K562 (cell line): ENCODE data around the gene IRS2. TPM values are rescaled to one million over a fixed set of nuclear protein-coding genes. Genes with fewer than 3 reads are reported as not detected.

Experiments
- ATAC-seq: fragments of 200-7000 bp; cut with Tn5 transposase; 3 replicates; pipeline ENCODE4 v1.9.1; 2020; ENCODE audit warnings: moderate library complexity
- BruUV-seq: library from RNA; stranded (reverse); fragments of 400-500 nt; replicated peaks from 2 replicates; lab custom pipeline; 2021; lab: Mats Ljungman, UMichigan
- CTCF ChIA-PET: fragments of 300-600 bp; formaldehyde crosslinking; extraction: SDS; loops from one replicate; lab custom pipeline; 2021; ENCODE audit warnings: low intra/inter-chr PET ratio; lab: Yijun Ruan, JAX
- POLR2A ChIA-PET: fragments of 300-600, 350-650 bp; sonication (Branson Sonifier 250); formaldehyde crosslinking; extraction: SDS; loops from one replicate; lab custom pipeline; 2021; ENCODE audit warnings: antibody characterized with exemption, inconsistent platforms; lab: Yijun Ruan, JAX
- DNase-seq, 4 experiments: peaks; one replicate each; pipeline versions ENCODE4 v3.0.0 to v3.0.0-alpha.2; 2011 to 2018; ENCODE audit warnings: low spot score in 3 of 4, mixed read lengths in 3 of 4; ENCODE audit errors: extremely low read depth in 1 of 4
- FAIRE-seq: peaks from 2 replicates; lab custom pipeline; 2011; peaks lifted over from hg19 to GRCh38; lab: Jason Lieb, UNC
- H2AFZ ChIP-seq: 2 replicates; pipeline ENCODE4 v1.6.0; 2011; ENCODE audit warnings: low read depth, low read length, control low read depth, inconsistent platforms
- H3K27ac ChIP-seq: fragments of 200-600 bp; 3 replicates; pipeline ENCODE4 v1.8.0; 2011; ENCODE audit warnings: low read depth, mild to moderate bottlenecking, control low read depth, inconsistent platforms, low read length, moderate library complexity, mixed read lengths; ENCODE audit errors: extremely low read depth
- H3K27me3 ChIP-seq, 2 experiments: fragments of 300-600 bp in 1 of 2; 2 replicates in 1 of 2; 3 replicates in 1 of 2; pipeline versions ENCODE4 v1.6.0 to v1.8.0; 2011; ENCODE audit warnings: inconsistent platforms in 2 of 2, low read length in 2 of 2, mild to moderate bottlenecking in 1 of 2, mixed read lengths in 1 of 2, moderate library complexity in 1 of 2; ENCODE audit not compliant: control insufficient read depth in 2 of 2, insufficient read depth in 2 of 2
- H3K36me3 ChIP-seq: fragments of 300-600 bp; 3 replicates; pipeline ENCODE4 v1.8.0; 2011; ENCODE audit warnings: mild to moderate bottlenecking, low read length, inconsistent platforms; ENCODE audit not compliant: control insufficient read depth, insufficient read depth
- H3K4me1 ChIP-seq, 2 experiments: fragments of 200-600 bp in 1 of 2; replicated peaks in 1 of 2; 2 replicates in 1 of 2; 3 replicates in 1 of 2; pipeline versions ENCODE4 v1.5.1 to v1.8.0; 2011; ENCODE audit warnings: inconsistent platforms in 2 of 2, low read length in 2 of 2, mild to moderate bottlenecking in 1 of 2, mixed read lengths in 1 of 2, moderate library complexity in 1 of 2; ENCODE audit not compliant: control insufficient read depth in 2 of 2, insufficient read depth in 2 of 2
- H3K4me2 ChIP-seq: 2 replicates; pipeline ENCODE4 v1.6.1; 2011; ENCODE audit warnings: low read length, control low read depth, inconsistent platforms, mixed read lengths; ENCODE audit not compliant: insufficient read depth
- H3K4me3 ChIP-seq: fragments of 200-600 bp; sonication (generic), shearing (Covaris generic); 2 replicates; pipeline ENCODE4 v1.5.1; 2016; ENCODE audit warnings: control low read depth, inconsistent platforms
- H3K79me2 ChIP-seq: fragments of 200-600 bp; 3 replicates; pipeline ENCODE4 v1.8.0; 2011; ENCODE audit warnings: low read length, inconsistent platforms; ENCODE audit not compliant: control insufficient read depth, insufficient read depth
- H3K9ac ChIP-seq, 2 experiments: 2 replicates each; pipeline versions ENCODE4 v1.6.0 to v1.6.1; 2011; ENCODE audit warnings: low read depth in 2 of 2, low read length in 2 of 2, control low read depth in 1 of 2, inconsistent platforms in 1 of 2, mild to moderate bottlenecking in 1 of 2, mixed read lengths in 1 of 2; ENCODE audit not compliant: insufficient read depth in 1 of 2
- H3K9me1 ChIP-seq: one replicate; pipeline ENCODE4 v1.6.0; 2011; ENCODE audit warnings: inconsistent platforms, mild to moderate bottlenecking, low read length, moderate library complexity; ENCODE audit not compliant: control insufficient read depth, insufficient read depth
- H3K9me3 ChIP-seq: replicated peaks from 2 replicates; pipeline ENCODE4 v1.5.1; 2011; ENCODE audit warnings: low read depth, low read length, inconsistent platforms; ENCODE audit not compliant: control insufficient read depth, insufficient read depth
- H4K20me1 ChIP-seq: replicated peaks from 2 replicates; pipeline ENCODE4 v1.6.1; 2011; ENCODE audit warnings: low read length, inconsistent platforms, mixed read lengths; ENCODE audit not compliant: control insufficient read depth, insufficient read depth
- BDP1 ChIP-seq: IDR thresholded peaks from 3 replicates; pipeline ENCODE4 v1.6.1; 2011; ENCODE audit not compliant: insufficient read length, insufficient read depth
- FUS ChIP-seq: fragments of 200-400 bp; formaldehyde crosslinking; optimal IDR thresholded peaks from 2 replicates; pipeline ENCODE3; 2017; ENCODE audit warnings: low read depth, low read length
- HNRNPK ChIP-seq: fragments of 200-400 bp; formaldehyde crosslinking; IDR thresholded peaks from one replicate; pipeline ENCODE4 v1.6.1; 2018; ENCODE audit warnings: mild to moderate bottlenecking, low read depth, low read length; ENCODE audit not compliant: poor library complexity, severe bottlenecking
- IRF2 ChIP-seq: sonication (generic); formaldehyde crosslinking; IDR thresholded peaks from 2 replicates; pipeline ENCODE4 v1.8.1; 2022; ENCODE audit warnings: mild to moderate bottlenecking, missing genetic modification reagents
- KAT2B ChIP-seq: IDR thresholded peaks from one replicate; pipeline ENCODE4 v1.6.1; 2012; ENCODE audit warnings: low read depth, mild to moderate bottlenecking, control low read depth, inconsistent platforms, low read length, moderate library complexity
- PHB ChIP-seq: fragments of 250-450 bp; sonication (Bioruptor Pico); IDR thresholded peaks from 2 replicates; pipeline ENCODE4 v1.5.0; 2021
- TAF9B ChIP-seq: fragments of 450-650 bp; IDR thresholded peaks from 2 replicates; pipeline ENCODE4 v1.6.1; 2018; ENCODE audit warnings: mild to moderate bottlenecking; ENCODE audit not compliant: partially characterized antibody
- USF1 ChIP-seq: sonication (generic); formaldehyde crosslinking; IDR thresholded peaks from 2 replicates; pipeline ENCODE4 v1.9.0; 2022; ENCODE audit warnings: mild to moderate bottlenecking, missing genetic modification reagents
- ZBTB11 ChIP-seq, 3 experiments: fragments of 200-800 bp in 1 of 3; fragments of 250-450 bp in 1 of 3; fragments of 450-650 bp in 1 of 3; sonication (Bioruptor Pico) in 1 of 3; sonication (Bioruptor generic) in 1 of 3; formaldehyde crosslinking in 1 of 3; IDR thresholded peaks; 2 replicates each; pipeline versions ENCODE4 v1.6.1 to v1.8.0; 2016 to 2022; ENCODE audit warnings: mild to moderate bottlenecking in 2 of 3, missing genetic modification characterization in 2 of 3, missing compliant biosample characterization in 1 of 3, moderate library complexity in 1 of 3
- ZFP1 ChIP-seq: fragments of 450-650 bp; formaldehyde crosslinking; IDR thresholded peaks from 2 replicates; pipeline ENCODE4 v1.4.0; 2020; ENCODE audit warnings: mild to moderate bottlenecking, mixed read lengths
- ZNF384 ChIP-seq: IDR thresholded peaks from 2 replicates; pipeline ENCODE4 v1.6.1; 2012; ENCODE audit warnings: low read depth, low read length, improper control_type of control experiment
- ZNF644 ChIP-seq: fragments of 200-800 bp; sonication (Bioruptor generic); IDR thresholded peaks from 2 replicates; pipeline ENCODE4 v1.6.1; 2016; ENCODE audit warnings: low read depth, missing genetic modification characterization, missing compliant biosample characterization
- WGBS: fragments of 100-300 bp; shearing (Covaris generic); methylation state at CpG from one replicate; pipeline ENCODE4 v1.1.6; 2016; ENCODE audit warnings: low coverage, mixed read lengths; ENCODE audit not compliant: insufficient coverage; ENCODE audit errors: missing lambda C conversion rate; 5-methylcytosine and 5-hydroxymethylcytosine counted together
- in situ Hi-C: fragments of 300-500 bp; cut with MboI; formaldehyde crosslinking; loops from 4 replicates; pipeline ENCODE4 v1.15.0; 2018; ENCODE audit warnings: inconsistent platforms, mixed read lengths
- intact Hi-C: fragments of 100-400 bp; cut with micrococcal nuclease; formaldehyde crosslinking; loops from 2 replicates; pipeline ENCODE4 v1.14.2; 2022
- polyA plus RNA-seq, 8 experiments: library from polyadenylated mRNA; depleted of rRNA in 4 of 8; stranded (reverse) in 5 of 8; unstranded in 3 of 8; fragments of >200 nt; fragmentation: Nextera tagmentation in 2 of 8; fragmentation: Illumina TruSeq in 1 of 8; extraction: Ambion mirVana in 2 of 8; extraction: Trizol in 1 of 8; gene quantifications; 2 replicates each; pipeline versions ENCODE4 v1.2.1 to v1.2.3, GENCODE V29; 2011 to 2014; ENCODE audit warnings: inconsistent platforms in 1 of 8, missing spikeins in 1 of 8
- total RNA-seq, 7 experiments: library from RNA; depleted of rRNA in 6 of 7; stranded (reverse); fragments of >200 nt in 6 of 7; fragmentation: Illumina TruSeq in 2 of 7; extraction: Trizol in 2 of 7; gene quantifications; 2 replicates each; pipeline versions ENCODE4 v1.2.1 to v1.2.3, GENCODE V29; 2011 to 2021; ENCODE audit warnings: low replicate concordance in 1 of 7

Gene IRS2
- total and polyA plus RNA-seq, 9 of the 15 experiments (the other 6 are each of a cell fraction or from before 2014, with no cell fraction given), result 0.36 to 4.6 (median 0.63) TPM

- BruUV-seq, result no TSS peak
- no peak overlapping the region for H2AFZ ChIP-seq
- no peak for FAIRE-seq
Observed at GRCh38 chr13:109740721-109741120, 45.7 kb downstream of the IRS2 start.

More at GRCh38 chr13:109740721-109741120, 45.7 kb downstream of the IRS2 start:
- Histone ChIP-seq H3K4me1 (peaks cover 12 to 27% of the 10 kb centered on the region in 2 experiments; a peak in 4 of 5 replicates), H3K27me3 (peaks cover 20 to 46% of the 10 kb centered on the region in 2 experiments), H3K4me2 (no peak overlapping the region), H4K20me1 (peaks cover 9% of the 10 kb centered on the region; the same call in 1 of the 2 replicates), H3K27ac (no peak overlapping the region), H3K9me1 (peaks cover under 1% of the 10 kb centered on the region), H3K9ac (no peak overlapping the region), H3K36me3 (no peaks in the 10 kb centered on the region), H3K4me3 (no peak overlapping the region), H3K79me2 (no peaks in the 10 kb centered on the region), H3K9me3 (no peaks in the 10 kb centered on the region)
- in situ Hi-C loops (no loop called here), intact Hi-C loops (no loop called here)
- ATAC-seq (no peak), DNase-seq (no peak)
- CTCF ChIA-PET, result no interaction called here
- POLR2A ChIA-PET, result interaction anchor here (0.7 kb wide), 1 partner anchor 1094 kb away, joined by 3 read pairs; no protein-coding TSS in a partner anchor
- WGBS, result 7% methylated on average over 8 of the region's 10 CpGs
- TF ChIP-seq ZFP1 (CRISPR knock-in tag) (no peak), TAF9B (no peak), IRF2 (CRISPR knock-in tag) (no peak), PHB (CRISPR knock-in tag) (no peak), ZNF644 (no peak), FUS (no peak), ZNF384 (no peak), BDP1 (no peak), HNRNPK (no peak), KAT2B (no peak), ZBTB11 (CRISPR knock-in tag; IDR thresholded peaks at IDR 0.05) (no peak), USF1 (CRISPR knock-in tag) (no peak)
